HFF-Myc (cell line): ENCODE results near the gene SPATA17.

Experiments
- DNase-seq: peaks from one replicate; pipeline ENCODE4 v3.0.0-alpha.2; 2011; ENCODE audit warnings: low read depth; ENCODE audit errors: extremely low read depth
- H3K4me3 ChIP-seq: replicated peaks from 2 replicates; pipeline ENCODE4 v1.5.1; 2011; ENCODE audit warnings: low read depth, mild to moderate bottlenecking, control low read depth, low read length
- TF ChIP-seq, protein P1 (sequence below): IDR thresholded peaks from 2 replicates; pipeline ENCODE4 v1.5.1; 2012; ENCODE audit warnings: mild to moderate bottlenecking, low read depth, low read length, control low read depth; ENCODE audit errors: missing control alignments

The SPATA17 gene

GRCh38 chr1:217861658-217862057 is 230.5 kb downstream of the SPATA17 start:
- TF ChIP-seq, protein P1, sequence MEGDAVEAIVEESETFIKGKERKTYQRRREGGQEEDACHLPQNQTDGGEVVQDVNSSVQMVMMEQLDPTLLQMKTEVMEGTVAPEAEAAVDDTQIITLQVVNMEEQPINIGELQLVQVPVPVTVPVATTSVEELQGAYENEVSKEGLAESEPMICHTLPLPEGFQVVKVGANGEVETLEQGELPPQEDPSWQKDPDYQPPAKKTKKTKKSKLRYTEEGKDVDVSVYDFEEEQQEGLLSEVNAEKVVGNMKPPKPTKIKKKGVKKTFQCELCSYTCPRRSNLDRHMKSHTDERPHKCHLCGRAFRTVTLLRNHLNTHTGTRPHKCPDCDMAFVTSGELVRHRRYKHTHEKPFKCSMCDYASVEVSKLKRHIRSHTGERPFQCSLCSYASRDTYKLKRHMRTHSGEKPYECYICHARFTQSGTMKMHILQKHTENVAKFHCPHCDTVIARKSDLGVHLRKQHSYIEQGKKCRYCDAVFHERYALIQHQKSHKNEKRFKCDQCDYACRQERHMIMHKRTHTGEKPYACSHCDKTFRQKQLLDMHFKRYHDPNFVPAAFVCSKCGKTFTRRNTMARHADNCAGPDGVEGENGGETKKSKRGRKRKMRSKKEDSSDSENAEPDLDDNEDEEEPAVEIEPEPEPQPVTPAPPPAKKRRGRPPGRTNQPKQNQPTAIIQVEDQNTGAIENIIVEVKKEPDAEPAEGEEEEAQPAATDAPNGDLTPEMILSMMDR = no peak
- no peak overlapping the region for H3K4me3 ChIP-seq
- no peak for DNase-seq

GRCh38 chr1:217867446-217867995 is 236.4 kb downstream of the SPATA17 start:
- no peak overlapping the region for H3K4me3 ChIP-seq
- TF ChIP-seq, protein P1 = no peak
- no peak for DNase-seq

GRCh38 chr1:217871955-217872354 is 240.8 kb downstream of the SPATA17 start:
- no peak overlapping the region for H3K4me3 ChIP-seq
- no peak for DNase-seq
- TF ChIP-seq, protein P1 = no peak

- H3K4me3 ChIP-seq = no peak overlapping the region
- TF ChIP-seq, protein P1 = no peak
- no peak for DNase-seq
Measured at GRCh38 chr1:217875229-217875628, 244.1 kb downstream of the SPATA17 start.

- no peak for DNase-seq
- TF ChIP-seq, protein P1 = no peak
- H3K4me3 ChIP-seq = no peak overlapping the region
Measured at GRCh38 chr1:217876401-217876800, 245.3 kb downstream of the SPATA17 start.

- DNase-seq = no peak
- no peak overlapping the region for H3K4me3 ChIP-seq
- TF ChIP-seq, protein P1 = no peak
Measured at GRCh38 chr1:217876896-217877295, 245.8 kb downstream of the SPATA17 start.

DNA sequence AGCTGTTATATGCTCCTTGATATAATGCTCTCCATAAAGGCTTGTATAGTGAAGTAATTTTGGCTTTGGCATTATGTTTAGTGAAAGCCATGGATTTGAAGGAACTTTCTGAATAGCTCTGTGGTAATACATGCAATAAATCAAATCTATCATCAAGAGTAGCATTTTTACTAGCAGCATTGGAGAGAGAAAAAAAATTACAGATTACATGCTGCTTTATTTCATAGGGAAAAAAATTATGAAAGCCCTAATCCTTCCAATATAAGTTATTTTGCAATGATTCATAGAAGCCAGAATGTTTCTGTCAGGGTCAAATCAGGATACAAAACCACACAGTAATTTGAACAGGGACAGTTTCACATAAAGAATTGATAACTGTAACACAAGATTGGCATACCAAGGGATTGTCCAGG is 250.0 kb downstream of the SPATA17 start:
- DNase-seq = no peak
- TF ChIP-seq, protein P1 = no peak
- no peak overlapping the region for H3K4me3 ChIP-seq
